CD4-positive, alpha-beta T cell treated with Interferon alpha-2 for 1 hour (primary cell): Measurements from ENCODE around the gene HHAT.

ENCODE experiments used
- DNase-seq, 2 donors: peaks; one replicate each; pipeline ENCODE4 v3.0.0-alpha.2; 2020 to 2022

HHAT gene

GRCh38 chr1:210328746-210329503 lies at the start of gene HHAT:
Gene HHAT, plus strand, starts transcription at chr1:210328902. Its CDS starts 20,074 bp downstream, at chr1:210348976.
- peak; percentile 55 to 76 for DNase-seq

- no peak for DNase-seq
Measured at GRCh38 chr1:210280221-210280620, 48.5 kb upstream of the HHAT start.

DNA sequence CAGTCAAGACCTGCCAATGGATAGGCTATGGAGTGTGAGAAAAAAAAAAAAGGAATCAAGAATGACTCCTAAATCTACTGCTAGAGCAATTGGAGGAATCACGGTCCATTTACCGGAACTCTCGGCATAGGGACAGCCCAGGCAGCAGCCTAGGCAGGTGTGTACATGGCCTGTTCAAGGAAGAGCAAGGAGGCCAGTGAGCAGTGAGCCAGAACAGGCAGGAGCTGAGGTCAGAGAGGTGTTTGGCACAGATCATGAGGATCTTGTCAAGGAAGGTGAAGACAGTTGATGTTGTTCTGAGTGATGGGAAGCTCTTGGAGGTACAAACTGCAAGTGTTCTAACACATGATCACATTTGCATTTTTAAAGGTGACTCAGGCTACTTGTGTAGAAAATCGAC lies 40.6 kb upstream of the HHAT start:
- no peak for DNase-seq

GRCh38 chr1:210289248-210289647 lies 39.5 kb upstream of the HHAT start:
- DNase-seq, result no peak

DNA sequence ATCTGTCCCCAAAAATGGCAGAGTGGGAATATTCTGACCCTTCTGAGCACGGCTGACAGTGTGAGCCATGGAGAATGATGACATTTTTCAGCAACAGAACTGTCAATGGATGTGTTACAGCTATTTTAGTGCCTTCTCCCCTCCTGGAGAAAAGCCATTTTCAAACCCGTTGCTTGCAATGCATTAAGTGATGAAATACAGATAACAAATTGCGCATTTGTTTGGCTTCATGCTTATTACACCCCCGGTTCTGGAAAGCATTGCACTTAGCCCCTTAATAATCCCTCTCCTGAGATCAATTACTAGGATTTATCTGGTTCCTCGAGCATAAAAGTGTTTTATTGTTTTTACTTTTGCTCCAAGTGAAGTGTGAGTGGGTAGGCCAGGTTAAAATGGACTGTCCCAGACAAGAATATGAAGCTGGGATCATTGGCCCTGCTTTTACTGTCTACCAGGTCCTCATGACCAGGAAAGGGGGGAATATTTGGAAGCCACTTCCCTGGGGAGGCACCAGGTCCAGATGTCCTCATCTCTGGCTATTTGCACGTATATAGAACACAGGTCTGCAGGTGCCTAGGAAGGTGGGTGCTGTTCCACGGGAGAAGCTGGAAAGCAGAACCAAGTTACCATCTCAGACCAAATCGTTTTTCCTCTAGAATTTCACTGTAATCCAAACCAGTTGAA lies 37.5 kb upstream of the HHAT start:
- no peak for DNase-seq

DNA sequence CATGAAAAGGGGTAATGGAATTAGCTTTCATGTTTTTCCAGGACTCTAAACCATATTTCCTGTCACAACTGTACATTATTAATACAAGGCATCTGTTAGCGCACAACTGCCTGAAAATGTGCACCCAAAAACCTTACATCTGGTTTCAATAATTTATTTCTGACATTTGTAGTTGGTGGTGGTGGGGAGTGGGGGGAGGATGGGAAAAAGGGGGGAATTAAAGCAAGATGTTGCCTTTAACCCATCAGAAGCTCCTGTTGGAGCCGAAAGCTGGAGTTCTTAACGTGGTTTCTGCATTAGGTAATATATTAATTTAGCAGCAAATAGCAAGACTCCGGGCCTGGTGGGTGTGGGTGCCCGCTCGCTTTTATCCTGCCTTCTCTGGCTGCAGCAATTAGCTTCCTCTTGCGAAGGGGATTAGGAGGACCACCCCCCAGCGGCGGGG lies 36.9 kb upstream of the HHAT start:
- DNase-seq, result no peak

DNA sequence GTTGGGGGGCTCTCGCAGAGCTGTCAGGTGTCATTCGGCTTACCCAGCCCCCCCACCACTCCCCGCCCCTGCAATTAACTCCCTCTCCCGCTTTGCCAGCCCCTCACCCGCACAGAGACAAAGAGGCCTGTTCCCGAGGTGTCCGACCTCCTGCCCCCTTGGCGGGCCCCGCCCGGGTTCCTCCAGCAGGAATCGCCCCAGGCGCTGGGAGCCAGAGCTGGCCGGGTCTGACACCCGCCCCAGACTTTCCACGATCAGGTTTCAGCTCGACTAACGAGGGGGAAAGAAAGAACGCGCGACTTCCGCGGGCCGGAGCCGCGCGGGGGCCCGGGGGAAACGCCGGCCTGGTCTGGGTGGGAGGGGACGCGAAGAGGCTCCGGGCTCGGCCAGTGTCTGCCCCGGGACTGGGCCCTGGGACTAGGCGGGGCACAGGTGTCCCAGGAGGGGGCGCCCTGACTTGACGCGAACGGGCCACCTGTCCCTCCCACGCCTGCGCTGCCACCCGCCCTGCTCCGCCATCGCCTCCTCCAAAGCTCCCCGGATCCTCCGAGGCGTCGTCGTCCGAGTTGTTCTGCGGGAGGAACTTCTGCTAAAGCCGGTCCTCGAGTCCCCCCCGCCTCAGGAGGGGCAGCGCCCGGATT lies 36.4 kb upstream of the HHAT start:
- DNase-seq, result peak in 1 of 2 donors; percentile 17

GRCh38 chr1:210293171-210293607 lies 35.5 kb upstream of the HHAT start:
- DNase-seq, result no peak

GRCh38 chr1:210294999-210295745 lies 33.5 kb upstream of the HHAT start:
- DNase-seq, result no peak

DNA sequence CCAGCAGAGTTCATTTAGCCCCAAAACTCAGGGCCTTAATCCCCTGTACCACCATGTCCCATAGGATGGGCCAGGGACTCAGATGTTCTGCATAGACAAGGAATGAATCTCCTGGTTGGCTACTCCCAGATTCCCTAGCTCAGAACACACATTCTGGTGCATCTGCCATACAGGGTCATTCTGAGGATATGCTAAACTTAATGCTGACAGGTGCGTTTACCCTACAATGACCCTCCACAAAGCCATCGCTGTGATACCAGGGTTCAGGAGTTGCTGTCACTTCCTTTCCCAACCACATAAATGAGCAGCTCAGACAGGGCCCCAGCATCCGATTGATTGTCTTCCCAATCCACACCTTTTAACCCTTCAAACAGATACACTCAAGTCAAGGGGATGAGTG lies 32.0 kb upstream of the HHAT start:
- DNase-seq, result no peak

DNA sequence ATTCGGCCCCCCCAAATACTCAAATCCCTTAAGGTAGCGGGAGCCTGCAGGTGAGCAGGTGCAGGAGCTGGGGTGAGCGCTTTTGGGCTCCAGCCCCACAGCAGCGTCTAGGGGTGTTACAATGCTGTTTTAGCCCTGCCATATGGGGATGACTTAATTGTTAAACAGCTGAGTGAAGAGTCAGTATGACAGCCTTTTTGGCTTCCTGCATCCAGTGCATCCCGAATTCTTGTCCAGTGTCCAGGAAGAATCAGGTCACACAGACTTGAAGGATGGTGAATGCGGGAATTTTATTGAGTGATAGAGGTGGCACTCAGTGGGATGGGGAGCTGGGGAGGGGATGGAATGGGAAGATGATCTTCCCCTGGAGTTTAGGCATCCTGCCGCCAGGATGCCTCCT lies 30.4 kb upstream of the HHAT start:
- no peak for DNase-seq

DNA sequence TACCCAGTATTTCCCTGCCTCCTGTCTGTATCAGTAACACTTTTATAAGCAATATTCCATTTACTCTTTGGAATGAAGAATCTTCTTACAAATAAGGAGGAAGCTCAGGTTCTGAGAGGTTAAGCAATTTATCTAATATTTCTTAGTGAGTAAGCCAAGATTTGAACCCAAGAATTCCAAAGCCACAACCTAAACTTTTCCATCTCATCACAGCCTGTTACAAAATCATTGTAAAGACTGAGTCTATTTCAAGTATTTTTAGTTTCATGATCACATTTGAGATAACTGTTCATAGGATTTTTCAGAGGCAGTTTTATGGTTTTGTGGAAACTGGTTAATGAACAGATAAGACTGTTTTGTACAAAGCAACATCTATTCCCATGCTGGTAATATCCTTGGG lies 29.8 kb upstream of the HHAT start:
- no peak for DNase-seq

- DNase-seq, result no peak
Measured at GRCh38 chr1:210299501-210299900, 29.2 kb upstream of the HHAT start.

GRCh38 chr1:210300923-210301614 lies 27.6 kb upstream of the HHAT start:
- no peak for DNase-seq

DNA sequence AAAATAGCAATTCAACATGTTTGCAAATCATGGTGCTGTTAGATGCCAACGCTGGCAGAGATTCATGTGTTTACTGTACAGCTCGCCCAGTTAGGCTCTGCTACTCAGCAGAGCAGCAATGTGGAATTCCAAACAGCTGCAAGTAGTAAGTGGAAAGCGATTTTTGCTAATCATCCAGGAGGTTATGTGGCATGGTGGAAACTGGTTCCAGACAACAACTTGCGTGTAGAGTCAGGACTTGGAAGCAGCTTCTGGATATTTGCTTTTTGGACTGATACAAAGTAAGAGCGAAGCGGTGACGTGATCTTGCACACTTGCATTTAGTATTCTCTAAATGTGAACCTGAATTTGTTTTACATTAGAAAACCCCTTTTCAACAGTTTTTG lies 27.1 kb upstream of the HHAT start:
- DNase-seq, result no peak

DNA sequence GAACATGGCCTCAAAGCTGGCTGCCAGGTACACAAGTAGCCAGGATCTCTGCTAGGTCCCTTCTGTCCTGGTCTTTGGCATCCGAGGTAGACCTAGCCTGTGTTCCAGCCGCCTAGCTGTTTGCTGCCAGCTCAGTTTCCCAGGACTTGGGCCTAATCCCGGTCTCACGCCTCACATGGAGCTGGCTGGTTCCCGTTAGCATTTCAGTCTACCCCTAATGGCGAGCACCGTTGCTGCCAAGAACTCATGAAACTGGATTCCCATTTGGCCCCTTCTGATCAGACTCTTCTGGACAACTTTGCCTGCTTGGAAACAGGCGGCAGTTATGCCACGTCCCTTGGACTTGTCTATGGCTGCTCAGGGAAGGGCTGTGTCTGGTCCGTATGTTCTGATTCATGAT lies 26.2 kb upstream of the HHAT start:
- no peak for DNase-seq

DNA sequence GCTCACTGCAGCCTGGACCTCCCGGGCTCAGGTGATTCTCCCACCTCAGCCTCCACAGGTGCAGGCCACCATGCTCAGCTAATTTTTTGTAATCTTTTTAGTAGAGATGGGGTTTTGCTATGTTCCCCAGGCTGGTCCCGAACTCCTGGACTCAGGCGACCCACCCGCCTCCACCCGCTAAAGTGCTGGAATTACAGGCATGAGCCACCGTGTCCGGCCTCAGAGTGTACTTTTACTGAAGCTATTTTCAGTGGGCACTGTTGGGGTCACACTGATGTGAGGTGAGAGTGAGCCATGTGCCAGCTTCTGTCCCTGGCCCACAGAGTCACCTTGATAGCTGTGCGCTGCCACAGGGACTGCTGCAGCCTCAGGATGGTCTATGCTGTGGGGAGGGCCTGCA lies 25.3 kb upstream of the HHAT start:
- DNase-seq, result no peak

DNA sequence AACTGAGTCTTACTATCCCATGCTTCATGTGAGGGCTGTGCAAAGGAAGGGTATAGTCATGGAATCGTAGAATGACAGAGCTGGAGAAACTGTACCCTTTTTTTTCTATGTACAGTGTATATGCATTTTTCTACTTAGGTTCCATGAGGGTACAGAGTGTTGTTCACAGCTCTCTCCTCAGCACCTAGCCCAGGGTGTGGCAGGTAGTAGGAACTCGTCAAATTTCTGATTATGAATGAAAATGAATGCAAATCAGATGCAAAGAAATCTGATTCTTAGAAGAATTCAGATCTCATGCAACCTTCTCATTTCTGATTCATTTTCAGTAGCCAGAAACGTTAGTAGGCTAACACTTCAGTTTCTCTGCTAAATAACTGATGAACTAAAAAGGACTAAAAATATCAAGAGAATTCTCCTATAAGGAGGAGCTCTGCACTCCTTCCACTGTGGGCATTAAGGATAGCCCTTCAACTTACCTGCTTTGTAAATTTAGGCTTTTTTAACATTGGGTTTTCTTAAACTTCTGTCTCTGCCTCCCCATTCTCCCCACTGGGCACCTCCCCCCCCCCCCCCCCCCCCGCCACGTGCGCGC lies 18.0 kb upstream of the HHAT start:
- no peak for DNase-seq

DNA sequence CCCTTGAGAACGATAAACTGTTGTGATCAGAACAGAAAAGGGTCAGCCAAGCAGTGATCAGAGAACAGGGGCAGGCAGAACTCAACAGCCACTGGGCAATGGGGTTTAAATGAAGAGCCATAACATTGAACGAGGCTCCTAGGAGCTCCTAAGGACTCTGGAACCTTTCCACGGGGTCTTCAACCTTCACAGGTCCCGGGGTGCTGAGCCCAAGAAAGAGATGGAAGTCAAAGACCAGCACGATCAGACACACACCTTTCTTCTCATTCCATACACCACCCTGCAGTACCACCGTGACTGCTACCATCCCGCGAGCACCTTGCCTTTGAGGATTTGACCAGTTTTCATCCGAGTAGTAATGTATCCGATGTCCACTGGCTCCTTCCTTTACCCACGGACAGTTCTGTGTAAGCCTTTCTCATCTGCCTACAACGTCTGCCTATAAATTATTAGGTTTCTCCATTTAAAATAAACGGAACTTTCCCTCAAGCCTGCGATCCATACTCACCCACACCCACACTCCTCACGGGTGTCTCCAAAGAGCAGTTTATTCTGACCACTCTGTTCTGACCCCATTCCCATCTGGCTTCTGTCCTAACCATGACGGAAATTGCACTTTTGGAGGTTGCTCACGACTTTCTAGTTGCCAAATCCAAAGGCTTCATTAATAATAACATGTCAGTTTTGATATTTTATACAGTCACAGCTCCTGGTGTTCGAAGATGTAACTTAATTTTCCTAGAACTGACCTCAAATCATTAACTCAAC lies 16.8 kb upstream of the HHAT start:
- no peak for DNase-seq

DNA sequence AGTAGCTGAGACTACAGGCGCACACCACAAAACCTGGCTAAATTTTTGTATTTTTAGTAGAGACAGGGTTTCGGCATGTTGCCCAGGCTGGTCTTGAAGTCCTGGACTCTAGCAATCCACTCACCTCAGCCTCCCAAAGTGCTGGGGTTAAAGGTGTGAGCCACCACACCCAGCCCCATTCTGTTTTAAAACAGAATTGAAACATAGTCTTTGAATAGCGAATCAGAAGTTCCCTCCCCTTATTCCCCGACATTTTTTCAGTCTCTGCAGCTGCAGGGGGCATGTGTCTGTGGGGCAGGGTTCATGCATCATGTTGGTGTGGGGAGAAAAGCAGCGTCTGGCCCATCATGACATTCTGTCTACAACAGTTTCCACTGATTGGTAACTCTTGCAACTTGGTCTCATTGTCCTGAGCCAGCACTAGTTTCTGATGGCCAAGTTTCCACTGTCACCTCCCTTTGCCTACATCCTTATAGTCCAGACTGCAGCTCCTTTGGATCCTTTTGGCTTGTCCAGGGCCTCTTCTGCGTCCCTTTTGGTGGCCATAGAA lies 15.6 kb upstream of the HHAT start:
- no peak for DNase-seq

GRCh38 chr1:210313921-210314320 lies 14.8 kb upstream of the HHAT start:
- no peak for DNase-seq
